ENCODE data around the gene KDM4B. TPM values are rescaled to one million over a fixed set of nuclear protein-coding genes. Genes with fewer than 3 reads are reported as not detected.
A peak's percentile ranks its signal among the peaks of the same experiment; 100 is the strongest.

KDM4B gene
- total RNA-seq, 4 donors from 2014 or later = 26.6 to 84.2 (median 39.9) TPM

GRCh38 chr19:5045956-5046338 lies 77.0 kb downstream of the KDM4B start:
- no peaks in the 10 kb centered on the region for H3K36me3 ChIP-seq
- no peaks in the 10 kb centered on the region for H3K9me3 ChIP-seq
- TF ChIP-seq POLR2A (IDR thresholded peaks at IDR 0.05) = no peak
- peak in 1 of 5 experiments; percentile 4 for TF ChIP-seq CTCF (IDR thresholded peaks at IDR 0.05)
- H3K4me1 ChIP-seq = peaks cover 27 to 44% (median 40%) of the 10 kb centered on the region in 4 donors
- intact Hi-C loops (cut with DNase I; ENCODE audit: low total_unique reads) = loop anchor here (10.0 kb wide), 1 partner anchor 529 kb away; no protein-coding TSS in a partner anchor
- 44 to 80% methylated on average over 1 to 8 of the region's 8 CpGs for WGBS, 2 donors (ENCODE audit: low coverage in 1 of 2)
- in situ Hi-C loops (cut with MboI; ENCODE audit: low pct_ligation_motif_present in 1 of 4, low pct_unique_long_range_greater_than_20kb in 1 of 4, low sequenced_read_pairs in 3 of 4) = loop anchor here in 1 of 4 donors (25.0 kb wide), 1 partner anchor 184 kb away; the partner anchor contains the start of gene PLIN3
- H3K27me3 ChIP-seq = no peaks in the 10 kb centered on the region
- H3K27ac ChIP-seq = peak overlapping the region; percentile 77 to 89 (median 82)
- no peak overlapping the region for H3K4me3 ChIP-seq
- no peak for DNase-seq

- TF ChIP-seq POLR2AphosphoS5 (IDR thresholded peaks at IDR 0.05) (peak in 1 of 3 donors; percentile 43), EP300 (IDR thresholded peaks at IDR 0.05; ENCODE audit: low read depth) (no peak), CTCF (IDR thresholded peaks at IDR 0.05) (no peak), POLR2A (IDR thresholded peaks at IDR 0.05) (peak; percentile 37)
- Histone ChIP-seq H3K4me1 (peaks cover 27 to 44% (median 40%) of the 10 kb centered on the region in 4 donors), H3K9me3 (no peaks in the 10 kb centered on the region), H3K27ac (peak overlapping the region; percentile 77 to 89 (median 82)), H3K27me3 (no peaks in the 10 kb centered on the region), H3K4me3 (no peak overlapping the region), H3K36me3 (no peaks in the 10 kb centered on the region)
- 43% methylated on average over 19 of the region's 19 CpGs; no CpG with 5 or more reads in 1 of the 2 donors for WGBS, 2 donors (ENCODE audit: low coverage in 1 of 2)
- peak; percentile 74 for DNase-seq
- intact Hi-C loops (cut with DNase I; ENCODE audit: low total_unique reads) = loop anchor here (10.0 kb wide), 1 partner anchor 528 kb away; no protein-coding TSS in a partner anchor
- in situ Hi-C loops (cut with MboI; ENCODE audit: low pct_ligation_motif_present in 1 of 4, low pct_unique_long_range_greater_than_20kb in 1 of 4, low sequenced_read_pairs in 3 of 4) = loop anchor here in 1 of 4 donors (25.0 kb wide), 1 partner anchor 184 kb away; the partner anchor contains the start of gene PLIN3
Observed at GRCh38 chr19:5046339-5047039, 77.6 kb downstream of the KDM4B start.

- Histone ChIP-seq H3K27me3 (no peaks in the 10 kb centered on the region), H3K9me3 (no peaks in the 10 kb centered on the region), H3K36me3 (no peaks in the 10 kb centered on the region), H3K4me1 (peaks cover 27 to 44% (median 40%) of the 10 kb centered on the region in 4 donors), H3K27ac (peak overlapping the region; percentile 77 to 89 (median 82)), H3K4me3 (no peak overlapping the region)
- in situ Hi-C loops (cut with MboI; ENCODE audit: low pct_ligation_motif_present in 1 of 4, low pct_unique_long_range_greater_than_20kb in 1 of 4, low sequenced_read_pairs in 3 of 4) = loop anchor here in 1 of 4 donors (25.0 kb wide), 1 partner anchor 185 kb away; the partner anchor contains the start of gene PLIN3
- TF ChIP-seq EP300 (IDR thresholded peaks at IDR 0.05; ENCODE audit: low read depth) = no peak
- TF ChIP-seq CTCF (IDR thresholded peaks at IDR 0.05) = no peak
- no peak for TF ChIP-seq POLR2A (IDR thresholded peaks at IDR 0.05)
- no peak for TF ChIP-seq POLR2AphosphoS5 (IDR thresholded peaks at IDR 0.05)
- WGBS, 2 donors (ENCODE audit: low coverage in 1 of 2) = 94% methylated on average over 39 of the region's 39 CpGs; no CpG with 5 or more reads in 1 of the 2 donors
- DNase-seq = no peak
- intact Hi-C loops (cut with DNase I; ENCODE audit: low total_unique reads) = loop anchor here (10.0 kb wide), 1 partner anchor 527 kb away; no protein-coding TSS in a partner anchor
Observed at GRCh38 chr19:5047251-5047935, 78.5 kb downstream of the KDM4B start.

All from transverse colon (tissue), 4 donors.